HepG2 (cell line): ENCODE data around the gene WDR86. TPM values are rescaled to one million over a fixed set of nuclear protein-coding genes. Genes with fewer than 3 reads are reported as not detected.

ENCODE experiments used
- ATAC-seq: fragments of 200-7000 bp; cut with Tn5 transposase; 3 replicates; pipeline ENCODE4 v1.9.1; 2020; ENCODE audit warnings: mild to moderate bottlenecking, moderate library complexity
- BruUV-seq: library from RNA; stranded (reverse); fragments of 400-500 nt; replicated peaks from 2 replicates; lab custom pipeline; 2021; lab: Mats Ljungman, UMichigan
- CTCF ChIA-PET: fragments of 300-600 bp; formaldehyde crosslinking; extraction: SDS; loops from one replicate; lab custom pipeline; 2021; ENCODE audit warnings: low total read pairs, inconsistent platforms, low intra/inter-chr PET ratio; lab: Yijun Ruan, JAX
- POLR2A ChIA-PET: fragments of 350-600 bp; sonication (Branson Sonifier 250); formaldehyde crosslinking; loops from one replicate; lab custom pipeline; 2020; ENCODE audit warnings: antibody characterized with exemption, inconsistent platforms; lab: Yijun Ruan, JAX
- DNase-seq: peaks from one replicate; pipeline ENCODE4 v3.0.0-alpha.2; 2015; ENCODE audit warnings: low spot score
- FAIRE-seq: peaks from 3 replicates; lab custom pipeline; 2011; peaks lifted over from hg19 to GRCh38; lab: Jason Lieb, UNC
- H2AFZ ChIP-seq: one replicate; pipeline ENCODE4 v1.6.1; 2011; ENCODE audit warnings: low read length, inconsistent platforms
- H3K27ac ChIP-seq: fragments of 300-600 bp; 3 replicates; pipeline ENCODE4 v1.8.0; 2011; ENCODE audit warnings: mixed run types, mild to moderate bottlenecking, mixed read lengths, low read length, inconsistent platforms; ENCODE audit not compliant: insufficient read depth; ENCODE audit errors: extremely low read length
- H3K27me3 ChIP-seq, 2 experiments: fragments of 200-600 bp in 1 of 2; 2 replicates in 1 of 2; 3 replicates in 1 of 2; pipeline versions ENCODE4 v1.6.0 to v1.8.0; 2011; ENCODE audit warnings: low read length in 2 of 2, mild to moderate bottlenecking in 2 of 2, moderate library complexity in 2 of 2, inconsistent platforms in 1 of 2; ENCODE audit not compliant: insufficient read depth in 2 of 2, control insufficient read depth in 1 of 2
- H3K36me3 ChIP-seq, 2 experiments: fragments of 200-600 bp in 1 of 2; replicated peaks in 1 of 2; 2 replicates in 1 of 2; 3 replicates in 1 of 2; pipeline versions ENCODE4 v1.5.1 to v1.8.0; 2011; ENCODE audit warnings: low read length in 2 of 2, inconsistent platforms in 1 of 2; ENCODE audit not compliant: insufficient read depth in 2 of 2, control insufficient read depth in 1 of 2
- H3K4me1 ChIP-seq: 2 replicates; pipeline ENCODE4 v1.5.1; 2012; ENCODE audit warnings: low read length, inconsistent platforms; ENCODE audit not compliant: insufficient read depth
- H3K4me2 ChIP-seq: 2 replicates; pipeline ENCODE4 v1.6.0; 2011; ENCODE audit warnings: low read depth, low read length, inconsistent platforms
- H3K4me3 ChIP-seq, 3 experiments: fragments of 200-600 bp in 1 of 3; sonication (generic), shearing (Covaris generic) in 1 of 3; replicated peaks in 1 of 3; 2 replicates each; pipeline ENCODE4 v1.5.1; 2011 to 2016; ENCODE audit warnings: low read length in 3 of 3, inconsistent platforms in 2 of 3, low read depth in 2 of 3, mild to moderate bottlenecking in 2 of 3, control low read depth in 1 of 3, mixed read lengths in 1 of 3; ENCODE audit not compliant: insufficient read depth in 1 of 3
- H3K79me2 ChIP-seq: one replicate; pipeline ENCODE4 v1.6.1; 2011; ENCODE audit warnings: low read length, inconsistent platforms; ENCODE audit not compliant: insufficient read depth
- H3K9ac ChIP-seq: 2 replicates; pipeline ENCODE4 v1.6.0; 2011; ENCODE audit warnings: mild to moderate bottlenecking, low read depth, low read length, inconsistent platforms; ENCODE audit not compliant: insufficient read depth
- H3K9me3 ChIP-seq: 2 replicates; pipeline ENCODE4 v1.5.1; 2012; ENCODE audit warnings: mild to moderate bottlenecking, low read length
- H4K20me1 ChIP-seq: 2 replicates; pipeline ENCODE4 v1.6.0; 2011; ENCODE audit warnings: inconsistent platforms, mild to moderate bottlenecking, low read length, moderate library complexity; ENCODE audit not compliant: insufficient read depth
- AGO2 ChIP-seq: fragments of 200-400 bp; formaldehyde crosslinking; optimal IDR thresholded peaks from 2 replicates; pipeline ENCODE3; 2017; ENCODE audit warnings: mild to moderate bottlenecking, low read depth, low read length, moderate library complexity
- CC2D1A ChIP-seq: sonication (generic); formaldehyde crosslinking; IDR thresholded peaks from 2 replicates; pipeline ENCODE4 v1.8.1; 2023; ENCODE audit warnings: mild to moderate bottlenecking, missing genetic modification reagents
- CHD2 ChIP-seq: IDR thresholded peaks from 2 replicates; pipeline ENCODE4 v1.6.1; 2011; ENCODE audit warnings: low read depth, low read length, improper control_type of control experiment
- FOXA3 ChIP-seq: IDR thresholded peaks from 2 replicates; pipeline ENCODE4 v1.6.1; 2016; ENCODE audit warnings: missing genetic modification reagents, missing compliant biosample characterization
- HCFC1 ChIP-seq: fragments of 150-350 bp; IDR thresholded peaks from 2 replicates; pipeline ENCODE4 v1.6.1; 2014; ENCODE audit warnings: low read depth, low read length
- MED13 ChIP-seq: sonication (generic); formaldehyde crosslinking; IDR thresholded peaks from 2 replicates; pipeline ENCODE4 v1.5.0; 2020; ENCODE audit warnings: missing genetic modification reagents
- SP2 ChIP-seq: sonication (generic); formaldehyde crosslinking; IDR thresholded peaks from 2 replicates; pipeline ENCODE4 v1.5.1; 2020; ENCODE audit warnings: mild to moderate bottlenecking, missing genetic modification reagents
- TCF7L2 ChIP-seq: IDR thresholded peaks from 2 replicates; pipeline ENCODE4 v1.6.1; 2011; ENCODE audit warnings: mild to moderate bottlenecking, low read depth, low read length, moderate library complexity
- THYN1 ChIP-seq: sonication (generic); formaldehyde crosslinking; IDR thresholded peaks from 2 replicates; pipeline ENCODE4 v1.8.1; 2023; ENCODE audit warnings: low read depth, mild to moderate bottlenecking, moderate library complexity, missing genetic modification reagents, borderline replicate concordance
- ZFY ChIP-seq: sonication (generic); formaldehyde crosslinking; IDR thresholded peaks from 2 replicates; pipeline ENCODE4 v1.4.0; 2020; ENCODE audit warnings: missing genetic modification reagents
- ZIK1 ChIP-seq: sonication (generic); formaldehyde crosslinking; IDR thresholded peaks from 2 replicates; pipeline ENCODE4 v1.5.0; 2020; ENCODE audit warnings: mild to moderate bottlenecking, low read depth, missing genetic modification reagents, borderline replicate concordance
- ZNF138 ChIP-seq: sonication (generic); formaldehyde crosslinking; IDR thresholded peaks from 2 replicates; pipeline ENCODE4 v1.5.0; 2020; ENCODE audit warnings: mild to moderate bottlenecking, low read depth, missing genetic modification reagents
- ZNF20 ChIP-seq: sonication (generic); formaldehyde crosslinking; IDR thresholded peaks from 2 replicates; pipeline ENCODE4 v1.4.0; 2020; ENCODE audit warnings: mild to moderate bottlenecking, moderate library complexity, missing genetic modification reagents
- ZNF235 ChIP-seq: sonication (generic); formaldehyde crosslinking; IDR thresholded peaks from 2 replicates; pipeline ENCODE4 v1.8.1; 2023; ENCODE audit warnings: mild to moderate bottlenecking, missing genetic modification reagents, borderline replicate concordance
- ZNF564 ChIP-seq: sonication (generic); formaldehyde crosslinking; IDR thresholded peaks from 2 replicates; pipeline ENCODE4 v1.8.1; 2023; ENCODE audit warnings: mild to moderate bottlenecking, missing genetic modification reagents
- ZNF570 ChIP-seq: sonication (generic); formaldehyde crosslinking; IDR thresholded peaks from 2 replicates; pipeline ENCODE4 v1.4.0; 2020; ENCODE audit warnings: mild to moderate bottlenecking, missing genetic modification reagents, borderline replicate concordance
- WGBS: methylation state at CpG from one replicate; pipeline ENCODE4 v1.1.6; 2017; ENCODE audit warnings: low lambda C conversion rate; 5-methylcytosine and 5-hydroxymethylcytosine counted together
- in situ Hi-C: cut with HindIII; loops from 2 replicates; pipeline ENCODE4 v1.10.0; 2017; ENCODE audit warnings: low pct_unique_long_range_greater_than_20kb; ENCODE audit not compliant: extremely low pct_ligation_motif_present
- intact Hi-C: fragments of 100-400 bp; cut with micrococcal nuclease; formaldehyde crosslinking; loops from one replicate; pipeline ENCODE4 v1.10.0; 2022; ENCODE audit not compliant: unreplicated experiment
- polyA plus RNA-seq, 8 experiments: library from polyadenylated mRNA; depleted of rRNA in 3 of 8; stranded (reverse) in 7 of 8; unstranded in 1 of 8; fragments of >200 nt; fragmentation: Illumina TruSeq in 4 of 8; extraction: Trizol in 4 of 8; gene quantifications; 2 replicates each; pipeline versions ENCODE4 v1.2.1 to v1.2.3, GENCODE V29; 2011 to 2016; ENCODE audit warnings: low read depth in 4 of 8, missing spikeins in 1 of 8, mixed read lengths in 1 of 8; ENCODE audit not compliant: insufficient read depth in 1 of 8
- total RNA-seq, 5 experiments: library from RNA; depleted of rRNA; stranded (reverse); fragments of >200 nt; fragmentation: Illumina TruSeq; extraction: Trizol; gene quantifications; 2 replicates each; pipeline ENCODE4 v1.2.3, GENCODE V29; 2016; ENCODE audit warnings: low read depth in 1 of 5
- TF ChIP-seq, protein P1 (sequence below): IDR thresholded peaks from 2 replicates; pipeline ENCODE4 v1.6.1; 2016; ENCODE audit warnings: mild to moderate bottlenecking
- TF ChIP-seq, protein P2 (sequence below): sonication (generic); formaldehyde crosslinking; IDR thresholded peaks from 2 replicates; pipeline ENCODE4 v1.5.1; 2020; ENCODE audit warnings: mild to moderate bottlenecking, missing genetic modification reagents
- TF ChIP-seq, protein P3 (sequence below): sonication (generic); formaldehyde crosslinking; IDR thresholded peaks from 2 replicates; pipeline ENCODE4 v1.4.0; 2020; ENCODE audit warnings: mild to moderate bottlenecking, missing genetic modification reagents

Gene WDR86
- total and polyA plus RNA-seq, 2 of the 13 experiments (the other 11 are each of a cell fraction or from before 2014, with no cell fraction given) = 0.11 to 2.9 TPM

DNA sequence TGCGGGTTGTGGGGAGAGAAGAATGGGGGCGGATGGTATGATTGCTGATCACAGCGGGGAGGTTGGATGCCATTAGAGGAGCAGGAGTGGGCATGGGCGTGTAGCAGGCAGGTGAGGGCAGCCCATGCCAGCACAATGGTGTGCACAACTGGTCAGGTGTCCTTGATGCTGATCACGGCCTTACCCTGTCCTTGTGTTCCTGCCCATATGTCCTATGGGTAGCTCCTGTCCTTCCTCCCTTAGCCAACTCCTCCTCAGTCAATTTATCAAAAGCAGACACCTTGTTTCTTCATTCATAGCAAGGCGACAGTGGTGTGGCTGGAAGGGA is 30.7 kb downstream of the WDR86 start (continued):
- TF ChIP-seq ZFY (CRISPR knock-in tag) = no peak
- TF ChIP-seq ZNF564 (CRISPR knock-in tag) = no peak

DNA sequence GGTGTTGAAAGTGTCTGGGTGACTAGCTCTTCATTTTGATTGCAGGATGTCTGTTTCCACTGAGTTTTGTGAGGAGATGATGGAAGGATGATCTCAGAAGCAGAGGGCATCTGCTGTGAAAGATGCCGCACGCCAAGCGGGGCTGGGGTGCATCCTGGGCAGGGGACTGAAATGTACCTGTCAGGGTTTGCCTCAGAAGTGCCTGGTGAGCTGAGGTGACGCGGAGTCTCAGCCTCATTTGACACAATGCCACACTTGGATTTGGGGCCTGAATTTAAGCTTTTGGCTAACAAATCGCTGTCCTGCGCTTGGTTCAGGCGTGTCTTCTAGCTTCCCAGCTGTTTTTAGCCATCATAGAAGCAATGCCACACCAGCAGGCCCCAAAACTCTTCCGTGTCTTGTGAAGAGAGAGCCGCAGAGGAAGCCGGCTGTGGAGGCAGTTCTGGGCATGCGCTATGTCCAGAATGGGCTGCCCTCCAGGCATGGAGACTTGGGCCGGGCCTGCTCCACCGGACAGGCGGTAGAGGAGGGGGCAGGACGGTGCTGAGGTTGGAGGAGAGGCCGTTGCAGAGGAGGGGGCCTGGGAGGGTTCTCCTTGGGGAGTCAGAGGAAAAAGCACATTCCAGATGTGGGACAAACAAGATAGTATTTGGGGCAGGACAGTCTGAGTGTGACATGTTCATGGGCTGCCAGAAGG is 31.2 kb downstream of the WDR86 start:
- CTCF ChIA-PET = no interaction called here
- H3K27me3 ChIP-seq = peaks cover 2 to 20% of the 10 kb centered on the region in 2 experiments; a peak in 4 of 5 replicates
- no TSS peak for BruUV-seq
- in situ Hi-C loops (no loop called here), intact Hi-C loops (no loop called here)
- no peaks in the 10 kb centered on the region for H3K9me3 ChIP-seq
- no peaks in the 10 kb centered on the region for H3K79me2 ChIP-seq
- DNase-seq (no peak), ATAC-seq (no peak), FAIRE-seq (no peak)
- H3K9ac ChIP-seq = no peak overlapping the region
- H2AFZ ChIP-seq = no peak overlapping the region
- no peaks in the 10 kb centered on the region for H3K4me1 ChIP-seq
- no peaks in the 10 kb centered on the region for H4K20me1 ChIP-seq
- POLR2A ChIA-PET = no interaction called here
- no peak overlapping the region for H3K27ac ChIP-seq
- WGBS = 91% methylated on average over 12 of the region's 17 CpGs
- no peak overlapping the region for H3K4me2 ChIP-seq
- no peak overlapping the region for H3K4me3 ChIP-seq
- peaks cover 3 to 33% of the 10 kb centered on the region in 2 experiments; a peak in 3 of 5 replicates for H3K36me3 ChIP-seq
- TF ChIP-seq, protein P1, sequence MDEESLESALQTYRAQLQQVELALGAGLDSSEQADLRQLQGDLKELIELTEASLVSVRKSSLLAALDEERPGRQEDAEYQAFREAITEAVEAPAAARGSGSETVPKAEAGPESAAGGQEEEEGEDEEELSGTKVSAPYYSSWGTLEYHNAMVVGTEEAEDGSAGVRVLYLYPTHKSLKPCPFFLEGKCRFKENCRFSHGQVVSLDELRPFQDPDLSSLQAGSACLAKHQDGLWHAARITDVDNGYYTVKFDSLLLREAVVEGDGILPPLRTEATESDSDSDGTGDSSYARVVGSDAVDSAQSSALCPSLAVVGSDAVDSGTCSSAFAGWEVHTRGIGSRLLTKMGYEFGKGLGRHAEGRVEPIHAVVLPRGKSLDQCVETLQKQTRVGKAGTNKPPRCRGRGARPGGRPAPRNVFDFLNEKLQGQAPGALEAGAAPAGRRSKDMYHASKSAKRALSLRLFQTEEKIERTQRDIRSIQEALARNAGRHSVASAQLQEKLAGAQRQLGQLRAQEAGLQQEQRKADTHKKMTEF (CRISPR knock-in tag) = no peak
- TF ChIP-seq FOXA3 (CRISPR knock-in tag) (no peak), CC2D1A (CRISPR knock-in tag) (no peak), ZNF570 (CRISPR knock-in tag) (no peak), TCF7L2 (no peak), MED13 (CRISPR knock-in tag) (no peak), CHD2 (no peak), ZIK1 (CRISPR knock-in tag) (no peak), HCFC1 (no peak), ZNF20 (CRISPR knock-in tag) (no peak), THYN1 (CRISPR knock-in tag) (no peak), SP2 (CRISPR knock-in tag) (no peak), AGO2 (no peak), ZNF235 (no peak), ZNF138 (CRISPR knock-in tag) (no peak)
- TF ChIP-seq, protein P2, sequence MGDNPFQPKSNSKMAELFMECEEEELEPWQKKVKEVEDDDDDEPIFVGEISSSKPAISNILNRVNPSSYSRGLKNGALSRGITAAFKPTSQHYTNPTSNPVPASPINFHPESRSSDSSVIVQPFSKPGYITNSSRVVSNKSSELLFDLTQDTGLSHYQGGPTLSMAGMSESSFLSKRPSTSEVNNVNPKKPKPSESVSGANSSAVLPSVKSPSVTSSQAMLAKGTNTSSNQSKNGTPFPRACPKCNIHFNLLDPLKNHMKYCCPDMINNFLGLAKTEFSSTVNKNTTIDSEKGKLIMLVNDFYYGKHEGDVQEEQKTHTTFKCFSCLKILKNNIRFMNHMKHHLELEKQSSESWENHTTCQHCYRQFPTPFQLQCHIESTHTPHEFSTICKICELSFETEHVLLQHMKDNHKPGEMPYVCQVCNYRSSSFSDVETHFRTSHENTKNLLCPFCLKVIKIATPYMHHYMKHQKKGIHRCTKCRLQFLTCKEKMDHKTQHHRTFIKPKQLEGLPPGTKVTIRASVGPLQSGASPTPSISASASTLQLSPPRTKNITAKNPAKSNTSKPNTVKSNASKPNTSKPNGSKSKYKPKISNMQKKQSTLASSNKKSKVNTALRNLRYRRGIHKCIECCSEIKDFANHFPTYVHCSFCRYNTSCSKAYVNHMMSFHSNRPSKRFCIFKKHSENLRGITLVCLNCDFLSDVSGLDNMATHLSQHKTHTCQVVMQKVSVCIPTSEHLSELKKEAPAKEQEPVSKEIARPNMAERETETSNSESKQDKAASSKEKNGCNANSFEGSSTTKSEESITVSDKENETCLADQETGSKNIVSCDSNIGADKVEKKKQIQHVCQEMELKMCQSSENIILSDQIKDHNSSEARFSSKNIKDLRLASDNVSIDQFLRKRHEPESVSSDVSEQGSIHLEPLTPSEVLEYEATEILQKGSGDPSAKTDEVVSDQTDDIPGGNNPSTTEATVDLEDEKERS (CRISPR knock-in tag) = no peak
- TF ChIP-seq, protein P3, sequence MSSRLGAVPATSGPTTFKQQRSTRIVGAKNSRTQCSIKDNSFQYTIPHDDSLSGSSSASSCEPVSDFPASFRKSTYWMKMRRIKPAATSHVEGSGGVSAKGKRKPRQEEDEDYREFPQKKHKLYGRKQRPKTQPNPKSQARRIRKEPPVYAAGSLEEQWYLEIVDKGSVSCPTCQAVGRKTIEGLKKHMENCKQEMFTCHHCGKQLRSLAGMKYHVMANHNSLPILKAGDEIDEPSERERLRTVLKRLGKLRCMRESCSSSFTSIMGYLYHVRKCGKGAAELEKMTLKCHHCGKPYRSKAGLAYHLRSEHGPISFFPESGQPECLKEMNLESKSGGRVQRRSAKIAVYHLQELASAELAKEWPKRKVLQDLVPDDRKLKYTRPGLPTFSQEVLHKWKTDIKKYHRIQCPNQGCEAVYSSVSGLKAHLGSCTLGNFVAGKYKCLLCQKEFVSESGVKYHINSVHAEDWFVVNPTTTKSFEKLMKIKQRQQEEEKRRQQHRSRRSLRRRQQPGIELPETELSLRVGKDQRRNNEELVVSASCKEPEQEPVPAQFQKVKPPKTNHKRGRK (CRISPR knock-in tag) = no peak
